ENCODE data around the gene SGIP1. TPM values are rescaled to one million over a fixed set of nuclear protein-coding genes. Genes with fewer than 3 reads are reported as not detected.
"Not testable (repeated sequence)": the region's sequence is repeated elsewhere in the genome, so short reads cannot be mapped to it uniquely, and the experiment has no call there.

SGIP1 gene
- total and polyA plus RNA-seq, 8 donors = 6.8 to 16.6 (median 8.6) TPM

- no peak for ATAC-seq
- Histone ChIP-seq H3K36me3 (no peaks in the 10 kb centered on the region), H3K4me1 (no peaks in the 10 kb centered on the region), H3K27ac (no peak overlapping the region), H3K9me3 (no peaks in the 10 kb centered on the region), H3K4me3 (no peak overlapping the region), H3K27me3 (no peaks in the 10 kb centered on the region)
- intact Hi-C loops (cut with DNase I) = no loop called here
- no peak for DNase-seq
- TF ChIP-seq CTCF (IDR thresholded peaks at IDR 0.05) = no peak
Observed at GRCh38 chr1:66578841-66579240, 44.9 kb downstream of the SGIP1 start.

- no peak for ATAC-seq
- Histone ChIP-seq H3K27ac (no peak overlapping the region), H3K36me3 (no peaks in the 10 kb centered on the region), H3K4me1 (no peaks in the 10 kb centered on the region), H3K27me3 (no peaks in the 10 kb centered on the region), H3K9me3 (no peaks in the 10 kb centered on the region), H3K4me3 (no peak overlapping the region)
- no peak for DNase-seq
- TF ChIP-seq CTCF (IDR thresholded peaks at IDR 0.05) = no peak
- intact Hi-C loops (cut with DNase I) = no loop called here
Observed at GRCh38 chr1:66580081-66580480, 46.1 kb downstream of the SGIP1 start.

- no peak for DNase-seq
Observed at GRCh38 chr1:66583021-66583420, 49.1 kb downstream of the SGIP1 start.

GRCh38 chr1:66585002-66585401 is 51.0 kb downstream of the SGIP1 start:
- Histone ChIP-seq H3K36me3 (no peaks in the 10 kb centered on the region), H3K27ac (no peak overlapping the region), H3K4me3 (no peak overlapping the region), H3K9me3 (no peaks in the 10 kb centered on the region), H3K4me1 (no peaks in the 10 kb centered on the region), H3K27me3 (no peaks in the 10 kb centered on the region)
- ATAC-seq (no peak), DNase-seq (no peak)
- TF ChIP-seq CTCF (IDR thresholded peaks at IDR 0.05) = no peak
- intact Hi-C loops (cut with DNase I) = no loop called here

More at GRCh38 chr1:66583021-66583420, 49.1 kb downstream of the SGIP1 start:
- H3K4me1 ChIP-seq = no peaks in the 10 kb centered on the region
- no peak overlapping the region for H3K27ac ChIP-seq
- no peaks in the 10 kb centered on the region for H3K27me3 ChIP-seq
- H3K36me3 ChIP-seq = no peaks in the 10 kb centered on the region
- TF ChIP-seq CTCF (IDR thresholded peaks at IDR 0.05) = no peak
- intact Hi-C loops (cut with DNase I) = no loop called here
- no peak overlapping the region for H3K4me3 ChIP-seq
- ATAC-seq = no peak
- H3K9me3 ChIP-seq = no peaks in the 10 kb centered on the region

DNA sequence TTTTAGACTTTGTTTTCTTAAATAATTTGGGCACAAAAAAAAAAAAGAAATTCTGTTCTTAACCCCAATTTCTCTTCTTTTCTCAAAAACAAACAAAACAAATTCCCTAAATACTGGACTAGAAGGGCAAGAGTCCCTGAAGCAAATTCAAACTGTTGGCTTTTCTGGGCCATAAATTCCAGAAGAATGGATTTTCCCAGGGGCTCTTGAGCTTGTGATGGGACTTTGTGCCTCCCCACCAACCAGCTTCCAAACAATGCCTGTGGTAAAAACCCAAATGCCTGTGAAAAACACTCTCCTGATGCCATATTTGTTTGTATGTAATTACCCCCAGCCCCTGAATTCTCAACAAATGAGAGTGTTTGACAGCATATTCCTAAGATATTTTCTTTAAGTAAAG is 55.4 kb downstream of the SGIP1 start:
- DNase-seq (no peak), ATAC-seq (no peak)
- Histone ChIP-seq H3K9me3 (no peaks in the 10 kb centered on the region), H3K36me3 (no peaks in the 10 kb centered on the region), H3K4me3 (no peak overlapping the region), H3K27me3 (no peaks in the 10 kb centered on the region), H3K27ac (no peak overlapping the region), H3K4me1 (no peaks in the 10 kb centered on the region)
- no peak for TF ChIP-seq CTCF (IDR thresholded peaks at IDR 0.05)
- intact Hi-C loops (cut with DNase I) = no loop called here

DNA sequence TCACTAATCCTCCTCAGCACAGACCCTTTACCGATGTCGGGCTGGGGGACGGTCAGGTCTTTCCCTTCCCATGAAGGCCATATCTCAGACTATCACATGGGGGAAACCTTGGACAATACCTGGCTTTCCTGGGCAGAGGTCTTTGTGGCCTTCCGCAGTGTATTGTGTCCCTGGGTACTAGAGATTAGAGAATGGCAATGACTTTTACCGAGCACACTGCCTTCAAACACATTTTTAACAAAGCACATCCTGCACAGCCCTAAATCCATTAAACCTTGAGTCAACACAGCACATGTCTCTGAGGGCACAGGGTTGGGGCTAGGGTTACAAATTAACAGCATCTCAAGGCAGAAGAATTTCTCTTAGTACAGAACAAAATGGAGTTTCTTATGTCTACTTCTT is 58.2 kb downstream of the SGIP1 start:
- H3K4me3 ChIP-seq; H3K36me3 ChIP-seq; ATAC-seq; H3K27me3 ChIP-seq; DNase-seq; intact Hi-C loops (cut with DNase I); H3K27ac ChIP-seq; H3K4me1 ChIP-seq; H3K9me3 ChIP-seq: not testable (repeated sequence)
